Measurements from ENCODE around the gene NTN4. TPM values are rescaled to one million over a fixed set of nuclear protein-coding genes. Genes with fewer than 3 reads are reported as not detected.

NTN4 gene
- total RNA-seq, 1 donor from 2014 or later = 81.5 TPM

- DNase-seq (no peak), ATAC-seq (ENCODE audit: poor library complexity) (no peak)
- intact Hi-C loops (cut with DNase I) = no loop called here
Measured at GRCh38 chr12:95723693-95724384, 66.7 kb downstream of the NTN4 start.

GRCh38 chr12:95721320-95721719 is 69.2 kb downstream of the NTN4 start:
- DNase-seq (no peak), ATAC-seq (ENCODE audit: poor library complexity) (no peak)
- intact Hi-C loops (cut with DNase I) = no loop called here

GRCh38 chr12:95720146-95720545 is 70.4 kb downstream of the NTN4 start:
- ATAC-seq (ENCODE audit: poor library complexity) (no peak), DNase-seq (no peak)
- intact Hi-C loops (cut with DNase I) = no loop called here

- intact Hi-C loops (cut with DNase I) = no loop called here
- DNase-seq (no peak), ATAC-seq (ENCODE audit: poor library complexity) (no peak)
Measured at GRCh38 chr12:95718772-95719171, 71.8 kb downstream of the NTN4 start.

- no peak for ATAC-seq (ENCODE audit: poor library complexity)
- intact Hi-C loops (cut with DNase I) = no loop called here
- no peak for DNase-seq
Measured at GRCh38 chr12:95718006-95718431, 72.5 kb downstream of the NTN4 start.

GRCh38 chr12:95717316-95717928 is 73.1 kb downstream of the NTN4 start:
- no peak for DNase-seq
- intact Hi-C loops (cut with DNase I) = no loop called here
- ATAC-seq (ENCODE audit: poor library complexity) = no peak

GRCh38 chr12:95715177-95715576 is 75.4 kb downstream of the NTN4 start:
- intact Hi-C loops (cut with DNase I) = no loop called here
- ATAC-seq (ENCODE audit: poor library complexity) = no peak
- DNase-seq = no peak

- intact Hi-C loops (cut with DNase I) = no loop called here
- ATAC-seq (ENCODE audit: poor library complexity) (no peak), DNase-seq (no peak)
Measured at GRCh38 chr12:95712269-95712668, 78.3 kb downstream of the NTN4 start.

GRCh38 chr12:95710386-95710785 is 80.2 kb downstream of the NTN4 start:
- intact Hi-C loops (cut with DNase I) = no loop called here
- DNase-seq = no peak
- no peak for ATAC-seq (ENCODE audit: poor library complexity)

GRCh38 chr12:95709152-95709551 is 81.4 kb downstream of the NTN4 start:
- intact Hi-C loops (cut with DNase I) = loop anchor here (10.0 kb wide), 1 partner anchor 76 kb away; no protein-coding TSS in a partner anchor
- ATAC-seq (ENCODE audit: poor library complexity) (no peak), DNase-seq (no peak)

- DNase-seq = no peak
- intact Hi-C loops (cut with DNase I) = loop anchor here (10.0 kb wide), 1 partner anchor 80 kb away; no protein-coding TSS in a partner anchor
- ATAC-seq (ENCODE audit: poor library complexity) = peak; percentile 76
Measured at GRCh38 chr12:95705143-95705542, 85.4 kb downstream of the NTN4 start.

GRCh38 chr12:95703986-95704385 is 86.6 kb downstream of the NTN4 start:
- DNase-seq = no peak
- ATAC-seq (ENCODE audit: poor library complexity) = no peak
- intact Hi-C loops (cut with DNase I) = loop anchor here (10.0 kb wide), 1 partner anchor 81 kb away; no protein-coding TSS in a partner anchor

- intact Hi-C loops (cut with DNase I) = loop anchor here (10.0 kb wide), 1 partner anchor 83 kb away; no protein-coding TSS in a partner anchor
- DNase-seq (no peak), ATAC-seq (ENCODE audit: poor library complexity) (no peak)
Measured at GRCh38 chr12:95701722-95702418, 88.7 kb downstream of the NTN4 start.

- DNase-seq (no peak), ATAC-seq (ENCODE audit: poor library complexity) (no peak)
- intact Hi-C loops (cut with DNase I) = loop anchor here (10.0 kb wide), 1 partner anchor 84 kb away; no protein-coding TSS in a partner anchor
Measured at GRCh38 chr12:95701275-95701674, 89.3 kb downstream of the NTN4 start.

- DNase-seq (no peak), ATAC-seq (ENCODE audit: poor library complexity) (no peak)
- intact Hi-C loops (cut with DNase I) = loop anchor here (10.0 kb wide), 1 partner anchor 84 kb away; no protein-coding TSS in a partner anchor
Measured at GRCh38 chr12:95700316-95700785, 90.2 kb downstream of the NTN4 start.

- intact Hi-C loops (cut with DNase I) = no loop called here
- ATAC-seq (ENCODE audit: poor library complexity) = peak; percentile 29
- no peak for DNase-seq
Measured at GRCh38 chr12:95699579-95699978, 91.0 kb downstream of the NTN4 start.

GRCh38 chr12:95694136-95694535 is 96.4 kb downstream of the NTN4 start:
- no peak for ATAC-seq (ENCODE audit: poor library complexity)
- DNase-seq = peak; percentile 61
- intact Hi-C loops (cut with DNase I) = no loop called here

GRCh38 chr12:95693689-95694088 is 96.9 kb downstream of the NTN4 start:
- ATAC-seq (ENCODE audit: poor library complexity) (no peak), DNase-seq (no peak)
- intact Hi-C loops (cut with DNase I) = no loop called here

- DNase-seq = no peak
- peak; percentile 69 for ATAC-seq (ENCODE audit: poor library complexity)
- intact Hi-C loops (cut with DNase I) = no loop called here
Measured at GRCh38 chr12:95690861-95691635, 99.5 kb downstream of the NTN4 start.

All from Right ventricle myocardium superior (tissue), 1 donor.